HUES64 (cell line): ENCODE results near the gene A4GNT.
"Not testable (repeated sequence)": the region's sequence is repeated elsewhere in the genome, so short reads cannot be mapped to it uniquely, and the experiment has no call there.

Source experiments
- H3K27ac ChIP-seq: 2 replicates; pipeline ENCODE4 v1.7.0; 2013; ENCODE audit warnings: low read depth, low read length, inconsistent platforms
- H3K27me3 ChIP-seq: 2 replicates; pipeline ENCODE4 v1.6.1; 2013; ENCODE audit warnings: mild to moderate bottlenecking, low read length; ENCODE audit not compliant: insufficient read depth
- H3K36me3 ChIP-seq: 2 replicates; pipeline ENCODE4 v1.6.1; 2013; ENCODE audit warnings: mild to moderate bottlenecking, low read length; ENCODE audit not compliant: insufficient read depth
- H3K4me1 ChIP-seq: 2 replicates; pipeline ENCODE4 v1.6.1; 2013; ENCODE audit warnings: mild to moderate bottlenecking, low read length, moderate library complexity; ENCODE audit not compliant: insufficient read depth
- H3K4me3 ChIP-seq: 2 replicates; pipeline ENCODE4 v1.5.1; 2013; ENCODE audit warnings: mild to moderate bottlenecking, low read length, moderate library complexity
- H3K9ac ChIP-seq: 2 replicates; pipeline ENCODE4 v1.6.1; 2013; ENCODE audit warnings: mild to moderate bottlenecking, low read depth, low read length
- H3K9me3 ChIP-seq: 2 replicates; pipeline ENCODE4 v1.6.1; 2013; ENCODE audit warnings: low read depth, low read length; ENCODE audit not compliant: insufficient read depth
- WGBS: fragments of 150-250, 120-280 bp; methylation state at CpG from one replicate; pipeline ENCODE4 v1.1.7; 2013; ENCODE audit warnings: missing lambda C conversion rate; 5-methylcytosine and 5-hydroxymethylcytosine counted together

The A4GNT gene

GRCh38 chr3:138118612-138119422, 13.4 kb downstream of the A4GNT start:
- no peak overlapping the region for H3K4me3 ChIP-seq
- no peaks in the 10 kb centered on the region for H3K27me3 ChIP-seq
- 45% methylated on average over 7 of the region's 8 CpGs for WGBS
- H3K9me3 ChIP-seq, result peaks cover 5% of the 10 kb centered on the region; the same call in 1 of the 2 replicates
- H3K27ac ChIP-seq, result no peak overlapping the region
- H3K4me1 ChIP-seq, result peaks cover 6% of the 10 kb centered on the region; the same call in 1 of the 2 replicates
- no peak overlapping the region for H3K9ac ChIP-seq
- H3K36me3 ChIP-seq, result no peaks in the 10 kb centered on the region

GRCh38 chr3:138114988-138115971, 16.9 kb downstream of the A4GNT start, which contains the start of gene DZIP1L:
Gene DZIP1L (minus strand): TSS chr3:138115608. CDS start chr3:138103971, 11,637 bp downstream.
- under 1% methylated on average over 86 of the region's 86 CpGs for WGBS
- Histone ChIP-seq H3K27me3 (no peaks in the 10 kb centered on the region), H3K4me3 (peak within 1 kb of the TSS; percentile 95), H3K4me1 (peaks cover 15% of the 10 kb centered on the region; the same call in 1 of the 2 replicates), H3K36me3 (peaks cover 4% of the 10 kb centered on the region; the same call in 1 of the 2 replicates), H3K27ac (peak within 1 kb of the TSS; percentile 67), H3K9ac (peak within 1 kb of the TSS; percentile 87), H3K9me3 (no peaks in the 10 kb centered on the region)

- Histone ChIP-seq H3K4me3 (peak overlapping the region; percentile 95), H3K9me3 (no peaks in the 10 kb centered on the region), H3K9ac (peak overlapping the region; percentile 87), H3K27ac (peak overlapping the region; percentile 67), H3K27me3 (no peaks in the 10 kb centered on the region), H3K4me1 (peaks cover 15% of the 10 kb centered on the region; the same call in 1 of the 2 replicates), H3K36me3 (peaks cover 4% of the 10 kb centered on the region; the same call in 1 of the 2 replicates)
- WGBS, result 4% methylated on average over 8 of the region's 9 CpGs
These were observed 17.7 kb downstream of the A4GNT start for GRCh38 chr3:138114431-138114918.

GRCh38 chr3:138113326-138113725, 18.9 kb downstream of the A4GNT start:
- no peak overlapping the region for H3K4me3 ChIP-seq
- H3K27me3 ChIP-seq, result no peaks in the 10 kb centered on the region
- no peak overlapping the region for H3K27ac ChIP-seq
- H3K4me1 ChIP-seq, result peaks cover 15% of the 10 kb centered on the region; the same call in 1 of the 2 replicates
- H3K9ac ChIP-seq, result no peak overlapping the region
- peaks cover 7% of the 10 kb centered on the region; the same call in 1 of the 2 replicates for H3K36me3 ChIP-seq
- 24% methylated on average over 1 of the region's 1 CpG for WGBS
- H3K9me3 ChIP-seq, result no peaks in the 10 kb centered on the region

- 94% methylated on average over 8 of the region's 8 CpGs for WGBS
- Histone ChIP-seq H3K9me3 (no peaks in the 10 kb centered on the region), H3K4me1 (peaks cover 15% of the 10 kb centered on the region; the same call in 1 of the 2 replicates), H3K9ac (no peak overlapping the region), H3K27ac (no peak overlapping the region), H3K4me3 (no peak overlapping the region), H3K36me3 (peaks cover 7% of the 10 kb centered on the region; the same call in 1 of the 2 replicates), H3K27me3 (no peaks in the 10 kb centered on the region)
These were observed 19.8 kb downstream of the A4GNT start for GRCh38 chr3:138112362-138112761.

GRCh38 chr3:138105598-138105997, 26.6 kb downstream of the A4GNT start:
- no peak overlapping the region for H3K4me3 ChIP-seq
- H3K9me3 ChIP-seq, result no peaks in the 10 kb centered on the region
- no CpG with 5 or more reads among the region's 1 CpG for WGBS
- no peaks in the 10 kb centered on the region for H3K4me1 ChIP-seq
- no peak overlapping the region for H3K9ac ChIP-seq
- H3K36me3 ChIP-seq, result peaks cover 18% of the 10 kb centered on the region; the same call in 1 of the 2 replicates
- no peak overlapping the region for H3K27ac ChIP-seq
- H3K27me3 ChIP-seq, result no peaks in the 10 kb centered on the region

GRCh38 chr3:138103466-138103865, 28.7 kb downstream of the A4GNT start:
- H3K27ac ChIP-seq, result no peak overlapping the region
- H3K9me3 ChIP-seq, result no peaks in the 10 kb centered on the region
- H3K4me1 ChIP-seq, result no peaks in the 10 kb centered on the region
- 97% methylated on average over 19 of the region's 19 CpGs for WGBS
- no peaks in the 10 kb centered on the region for H3K27me3 ChIP-seq
- H3K4me3 ChIP-seq, result no peak overlapping the region
- no peak overlapping the region for H3K9ac ChIP-seq
- H3K36me3 ChIP-seq, result peaks cover 18% of the 10 kb centered on the region; the same call in 1 of the 2 replicates

- not testable (repeated sequence) for H3K27ac ChIP-seq, H3K4me3 ChIP-seq, H3K27me3 ChIP-seq, H3K9ac ChIP-seq, H3K4me1 ChIP-seq, H3K9me3 ChIP-seq
- WGBS, result 85% methylated on average over 22 of the region's 22 CpGs
- H3K36me3 ChIP-seq, result peaks cover 21% of the 10 kb centered on the region; the same call in 1 of the 2 replicates
These were observed 30.7 kb downstream of the A4GNT start for GRCh38 chr3:138101351-138101940.

- Histone ChIP-seq H3K4me3 (no peak overlapping the region), H3K36me3 (peaks cover 32% of the 10 kb centered on the region; the same call in 1 of the 2 replicates), H3K27ac (no peak overlapping the region), H3K9me3 (no peaks in the 10 kb centered on the region), H3K9ac (no peak overlapping the region), H3K4me1 (no peaks in the 10 kb centered on the region), H3K27me3 (no peaks in the 10 kb centered on the region)
These were observed 32.8 kb downstream of the A4GNT start for GRCh38 chr3:138099417-138099816.
